ENCODE results near the gene YBEY. TPM values are rescaled to one million over a fixed set of nuclear protein-coding genes. Genes with fewer than 3 reads are reported as not detected.
A peak's percentile ranks its signal among the peaks of the same experiment; 100 is the strongest.

Gene YBEY
- total and polyA plus RNA-seq, 2 donors (not counting 3 experiments of a cell fraction or from before 2014, with no cell fraction given) = 6.1 to 15.3 TPM

- FAIRE-seq = no peak
- TF ChIP-seq POLR2A (IDR thresholded peaks at IDR 0.05; ENCODE audit: low read depth, low read length) = no peak
- TF ChIP-seq CTCF (IDR thresholded peaks at IDR 0.05; ENCODE audit: extremely low read depth in 1 of 2, insufficient read depth in 1 of 2, low read depth in 1 of 2, low read length in 2 of 2) = no peak
- TF ChIP-seq FOS (IDR thresholded peaks at IDR 0.05; ENCODE audit: borderline replicate concordance, insufficient read depth, low read length) = no peak
- TF ChIP-seq MAX (IDR thresholded peaks at IDR 0.05; ENCODE audit: insufficient read depth, insufficient read length) = no peak
- no peak for TF ChIP-seq JUN (IDR thresholded peaks at IDR 0.05; ENCODE audit: borderline replicate concordance, insufficient read depth, insufficient read length, low read depth)
- TF ChIP-seq GATA2 (IDR thresholded peaks at IDR 0.05; ENCODE audit: insufficient read depth, insufficient read length, low read depth, low read length) = no peak
- no peak for TF ChIP-seq POLR2AphosphoS5 (IDR thresholded peaks at IDR 0.05; ENCODE audit: insufficient read depth, low read depth, low read length)
- no peak for TF ChIP-seq EZH2 (IDR thresholded peaks at IDR 0.05; ENCODE audit: borderline replicate concordance, low read depth, low read length, severe bottlenecking)
- TF ChIP-seq MYC (IDR thresholded peaks at IDR 0.05; ENCODE audit: low read depth, low read length) = no peak
- Histone ChIP-seq H4K20me1 (replicated peaks; ENCODE audit: control insufficient read depth, extremely low read depth, insufficient read depth, low read length) (no peaks in the 10 kb centered on the region), H3K9me3 (replicated peaks; ENCODE audit: control insufficient read depth, insufficient read depth, low read length) (no peaks in the 10 kb centered on the region), H3K36me3 (ENCODE audit: control insufficient read depth in 2 of 2, extremely low read depth in 1 of 2, insufficient read depth in 2 of 2, low read length in 2 of 2) (peaks cover 0 to 4% of the 10 kb centered on the region in 2 experiments), H3K27ac (ENCODE audit: insufficient read depth, low read depth, low read length) (no peak overlapping the region), H3K79me2 (ENCODE audit: control insufficient read depth, insufficient read depth, low read length) (no peaks in the 10 kb centered on the region), H3K9ac (replicated peaks; ENCODE audit: extremely low read depth, insufficient read depth, low read length) (no peak overlapping the region), H2AFZ (ENCODE audit: low read depth, low read length) (peak overlapping the region; percentile 38), H3K9me1 (replicated peaks; ENCODE audit: control insufficient read depth, extremely low read depth, insufficient read depth, low read length) (no peaks in the 10 kb centered on the region), H3K27me3 (ENCODE audit: control insufficient read depth in 2 of 2, insufficient read depth in 2 of 2, low read length in 2 of 2) (no peaks in the 10 kb centered on the region), H3K4me2 (ENCODE audit: insufficient read depth, low read length) (no peak overlapping the region), H3K4me3 (replicated peaks in 1 of 3; ENCODE audit: insufficient read depth in 1 of 3, low read depth in 1 of 3, low read length in 3 of 3) (no peak overlapping the region), H3K4me1 (ENCODE audit: control insufficient read depth, extremely low read depth, insufficient read depth, low read length) (peaks cover 9% of the 10 kb centered on the region)
- intact Hi-C loops (cut with micrococcal nuclease) = no loop called here
- dilution Hi-C loops (cut with MboI; ENCODE audit: extremely low pct_ligation_motif_present, low sequenced_read_pairs) = no loop called here
- DNase-seq (ENCODE audit: low read depth, low spot score) = no peak
- CTCF ChIA-PET = no interaction called here
- POLR2A ChIA-PET = no interaction called here
- no TSS peak for BruUV-seq (replicated peaks)
Measured at GRCh38 chr21:46294647-46295176, 8.6 kb downstream of the YBEY start.
